ENCODE results near the gene FAIM2.

Gene FAIM2

DNA sequence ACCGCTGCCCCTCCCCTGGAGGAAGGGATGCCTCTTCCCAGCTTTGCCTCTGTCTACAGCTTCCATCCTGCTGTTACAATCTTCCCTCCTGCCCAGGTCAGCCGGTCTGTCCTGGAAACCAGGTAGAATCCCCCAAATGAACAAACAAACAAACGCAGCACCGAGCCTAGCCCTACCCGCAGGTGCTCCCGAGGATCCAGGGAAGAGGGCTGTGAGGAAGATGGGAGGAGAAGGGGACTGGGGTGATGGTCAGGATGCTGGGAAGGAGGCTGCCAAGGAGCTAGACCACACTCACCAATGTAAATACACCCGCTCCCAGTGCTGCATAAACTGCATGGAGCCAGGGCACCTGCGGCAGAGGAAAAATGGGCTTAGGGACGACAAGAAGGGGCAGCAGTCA, 16.6 kb downstream of the FAIM2 start:
- H3K4me3 ChIP-seq (ENCODE audit: low read depth, low read length): no peak overlapping the region
- TF ChIP-seq, protein P1, sequence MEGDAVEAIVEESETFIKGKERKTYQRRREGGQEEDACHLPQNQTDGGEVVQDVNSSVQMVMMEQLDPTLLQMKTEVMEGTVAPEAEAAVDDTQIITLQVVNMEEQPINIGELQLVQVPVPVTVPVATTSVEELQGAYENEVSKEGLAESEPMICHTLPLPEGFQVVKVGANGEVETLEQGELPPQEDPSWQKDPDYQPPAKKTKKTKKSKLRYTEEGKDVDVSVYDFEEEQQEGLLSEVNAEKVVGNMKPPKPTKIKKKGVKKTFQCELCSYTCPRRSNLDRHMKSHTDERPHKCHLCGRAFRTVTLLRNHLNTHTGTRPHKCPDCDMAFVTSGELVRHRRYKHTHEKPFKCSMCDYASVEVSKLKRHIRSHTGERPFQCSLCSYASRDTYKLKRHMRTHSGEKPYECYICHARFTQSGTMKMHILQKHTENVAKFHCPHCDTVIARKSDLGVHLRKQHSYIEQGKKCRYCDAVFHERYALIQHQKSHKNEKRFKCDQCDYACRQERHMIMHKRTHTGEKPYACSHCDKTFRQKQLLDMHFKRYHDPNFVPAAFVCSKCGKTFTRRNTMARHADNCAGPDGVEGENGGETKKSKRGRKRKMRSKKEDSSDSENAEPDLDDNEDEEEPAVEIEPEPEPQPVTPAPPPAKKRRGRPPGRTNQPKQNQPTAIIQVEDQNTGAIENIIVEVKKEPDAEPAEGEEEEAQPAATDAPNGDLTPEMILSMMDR (IDR thresholded peaks at IDR 0.05; ENCODE audit: low read depth, low read length, missing control alignments): no peak
- DNase-seq (ENCODE audit: low read depth): no peak

DNA sequence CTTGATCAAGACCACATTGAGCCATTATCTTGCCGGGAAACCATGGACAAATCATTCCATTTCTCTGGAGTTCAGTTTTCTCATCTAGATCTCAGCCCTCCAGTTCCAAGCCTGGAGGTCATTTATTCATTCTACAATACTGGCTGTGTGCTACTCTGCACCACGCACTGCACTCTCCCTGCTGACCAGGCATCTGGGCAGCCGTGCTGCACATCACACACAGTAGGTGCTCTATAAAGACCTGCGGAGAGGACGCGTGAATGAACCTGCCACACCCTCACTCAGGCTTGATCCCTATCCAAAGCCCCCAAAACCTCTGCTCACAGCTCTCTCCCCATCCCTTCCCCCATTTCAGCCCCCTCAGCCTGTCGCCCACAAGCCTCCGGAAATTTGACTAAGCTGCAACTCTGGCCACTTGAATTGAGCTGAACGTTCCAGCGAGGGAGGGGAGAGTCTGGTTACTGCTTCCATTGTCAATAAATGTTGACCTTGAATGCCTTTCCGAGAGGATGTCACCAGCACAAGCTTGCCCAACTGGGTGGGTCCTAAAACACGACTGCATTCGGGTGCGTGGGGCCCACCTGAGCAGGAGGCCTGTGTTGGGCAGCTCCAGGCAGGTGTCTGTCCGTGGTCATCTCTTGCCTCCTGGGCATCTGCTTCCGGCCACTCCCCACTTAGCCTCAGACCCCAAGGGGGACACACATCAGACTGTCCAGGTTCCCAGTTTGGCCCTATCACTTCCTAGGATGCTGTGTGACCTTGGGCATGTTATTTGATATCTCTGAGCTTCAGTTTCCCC, 17.8 kb downstream of the FAIM2 start:
- no peak for DNase-seq (ENCODE audit: low read depth)
- TF ChIP-seq, protein P1 (IDR thresholded peaks at IDR 0.05; ENCODE audit: low read depth, low read length, missing control alignments): no peak
- no peak overlapping the region for H3K4me3 ChIP-seq (ENCODE audit: low read depth, low read length)

DNA sequence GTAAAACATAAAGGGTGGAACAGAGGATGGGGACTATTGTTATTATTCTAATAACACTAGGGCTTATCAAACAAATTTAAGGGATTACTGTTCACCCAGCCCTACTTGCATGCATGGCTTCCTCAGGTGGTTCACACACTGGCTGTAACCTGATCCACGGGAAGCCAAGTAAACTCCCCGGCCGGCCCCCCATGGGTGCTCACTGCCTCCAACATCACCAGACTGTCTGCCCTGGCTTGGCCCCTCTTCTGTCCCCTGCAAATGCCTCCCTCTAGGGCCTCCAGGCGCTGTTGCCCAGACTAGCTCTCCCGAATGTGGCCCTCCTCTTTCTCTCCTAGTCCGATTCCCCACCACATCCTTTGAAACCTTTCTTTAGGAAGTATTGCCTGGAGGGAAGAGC, 18.6 kb downstream of the FAIM2 start:
- DNase-seq (ENCODE audit: low read depth): no peak
- H3K4me3 ChIP-seq (ENCODE audit: low read depth, low read length): no peak overlapping the region
- TF ChIP-seq, protein P1 (IDR thresholded peaks at IDR 0.05; ENCODE audit: low read depth, low read length, missing control alignments): no peak

DNA sequence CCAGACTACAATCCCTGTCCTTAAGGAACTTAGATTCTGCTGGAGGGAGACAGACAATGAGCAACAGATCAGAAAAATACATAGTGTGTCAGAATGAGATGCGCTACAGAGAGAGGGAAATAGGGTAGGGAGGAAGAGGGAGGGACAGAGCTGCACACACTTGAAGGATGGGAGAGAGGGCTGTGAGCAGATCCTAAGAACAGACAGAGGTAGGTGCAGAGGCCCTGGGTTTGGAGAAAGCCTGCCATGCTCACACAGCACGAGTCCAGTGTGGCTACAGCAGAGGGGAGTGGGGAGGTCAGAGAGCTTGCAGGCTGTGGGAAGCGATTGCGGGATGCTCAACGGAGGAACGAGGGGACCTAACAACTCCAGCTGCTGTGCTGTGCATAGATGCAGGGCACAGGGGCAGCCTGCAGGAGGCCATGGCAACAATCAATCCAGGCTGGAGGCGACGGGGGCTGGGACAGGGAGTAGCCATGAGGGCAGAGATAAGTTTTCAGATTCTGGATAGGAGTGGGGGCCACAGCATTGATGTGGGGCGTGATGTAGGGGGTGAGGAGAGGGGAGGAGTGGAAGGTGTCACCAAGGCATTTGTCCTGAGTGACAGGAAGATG, 20.7 kb downstream of the FAIM2 start:
- TF ChIP-seq, protein P1 (IDR thresholded peaks at IDR 0.05; ENCODE audit: low read depth, low read length, missing control alignments): no peak
- no peak overlapping the region for H3K4me3 ChIP-seq (ENCODE audit: low read depth, low read length)
- DNase-seq (ENCODE audit: low read depth): no peak

DNA sequence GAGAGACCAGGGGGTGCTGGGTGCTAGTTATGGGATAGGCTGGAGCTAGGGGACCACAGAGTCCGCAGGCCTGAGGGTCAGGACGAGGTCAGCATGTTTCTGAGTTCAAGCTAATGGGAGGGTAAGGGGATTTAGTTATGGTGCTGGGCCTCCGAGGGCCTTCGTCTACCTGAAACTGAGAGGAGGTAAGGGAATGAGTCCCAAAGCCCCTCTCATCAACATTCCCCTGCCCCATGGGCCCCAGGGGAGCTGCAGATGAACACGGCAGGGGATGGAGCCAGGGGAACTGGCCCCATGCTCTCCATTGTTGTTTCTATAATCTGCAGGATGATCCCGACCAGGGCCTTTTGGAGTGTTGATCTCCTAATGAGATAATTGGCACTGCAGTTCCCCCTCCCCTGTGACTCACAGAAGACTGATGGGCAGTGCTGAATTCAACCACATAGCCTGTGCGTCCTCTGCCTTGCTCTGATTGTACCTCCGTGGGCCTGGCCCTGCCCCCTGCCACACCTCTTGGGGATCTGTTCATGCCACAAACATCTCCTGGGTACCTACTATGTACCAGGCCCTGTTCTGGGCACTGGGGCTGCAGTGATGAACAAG, 21.4 kb downstream of the FAIM2 start:
- H3K4me3 ChIP-seq (ENCODE audit: low read depth, low read length): no peak overlapping the region
- TF ChIP-seq, protein P1 (IDR thresholded peaks at IDR 0.05; ENCODE audit: low read depth, low read length, missing control alignments): no peak
- no peak for DNase-seq (ENCODE audit: low read depth)

DNA sequence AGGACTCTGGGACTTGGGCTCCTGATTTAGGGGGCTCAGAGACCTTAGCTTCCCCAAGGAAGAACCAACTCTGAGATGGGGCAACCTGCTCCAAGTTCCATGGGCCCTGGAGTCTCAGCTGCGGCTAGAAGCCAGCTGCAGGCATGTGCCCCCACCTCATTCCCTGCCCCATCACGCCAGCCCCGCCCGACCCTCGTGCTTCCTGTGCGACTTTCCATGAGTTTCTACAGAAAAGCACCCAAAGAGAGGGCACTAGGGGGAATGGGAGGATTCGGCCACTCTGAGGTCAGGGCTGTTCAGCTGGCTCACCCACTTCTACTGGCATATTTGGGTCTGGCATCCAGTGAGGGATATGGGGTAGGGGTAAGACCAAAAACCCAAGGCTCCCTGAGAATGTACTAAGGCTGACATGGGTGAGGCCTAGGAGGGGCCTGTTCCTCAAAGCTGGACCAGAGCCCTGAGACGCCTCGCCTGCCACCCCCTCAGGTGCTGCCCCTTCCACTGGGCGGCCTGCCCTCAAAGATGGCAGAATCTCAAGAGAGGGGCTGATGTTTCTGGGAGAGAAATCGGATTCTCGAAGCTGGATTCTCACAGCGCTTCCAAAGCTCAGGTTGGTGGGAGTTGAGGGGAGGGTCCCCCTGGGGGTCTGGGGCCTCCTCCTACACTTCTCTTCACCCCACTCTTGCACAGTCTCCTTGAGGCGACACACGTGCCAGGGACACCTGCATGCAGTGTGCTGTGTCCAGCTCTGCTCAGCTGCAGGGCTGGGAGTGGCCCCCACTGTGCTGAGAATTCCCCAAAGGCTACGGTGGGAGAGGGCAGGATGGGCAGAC, 22.1 kb downstream of the FAIM2 start:
- no peak overlapping the region for H3K4me3 ChIP-seq (ENCODE audit: low read depth, low read length)
- TF ChIP-seq, protein P1 (IDR thresholded peaks at IDR 0.05; ENCODE audit: low read depth, low read length, missing control alignments): no peak
- DNase-seq (ENCODE audit: low read depth): no peak

Measured in GM12864 (cell line).